Activated B cell treated with CpG ODN at 0.5 μM for 24 hours (primary cell): ENCODE results near the gene ZNF521. TPM values are rescaled to one million over a fixed set of nuclear protein-coding genes. Genes with fewer than 3 reads are reported as not detected.

Experiments
- ATAC-seq: fragments of 200-7000 bp; cut with Tn5 transposase; one replicate; pipeline ENCODE4 v1.10.0; 2021; ENCODE audit warnings: low read depth, mild to moderate bottlenecking, moderate library complexity
- CTCF ChIA-PET: fragments of 350-600 bp; sonication (Branson Sonifier 250); formaldehyde crosslinking; loops from one replicate; lab custom pipeline; 2021; ENCODE audit warnings: antibody characterized with exemption; lab: Charles Lee
- POLR2A ChIA-PET: fragments of 350-600 bp; sonication (Branson Sonifier 250); formaldehyde crosslinking; loops from one replicate; lab custom pipeline; 2021; ENCODE audit warnings: antibody characterized with exemption; lab: Charles Lee
- DNase-seq: peaks from one replicate; pipeline ENCODE4 v3.0.0; 2022
- H3K27ac Mint-ChIP-seq: one replicate; pipeline ENCODE4 v1.8.0; 2020; ENCODE audit warnings: mixed read lengths
- H3K27me3 Mint-ChIP-seq: one replicate; pipeline ENCODE4 v1.8.0; 2021; ENCODE audit warnings: mixed read lengths
- H3K36me3 Mint-ChIP-seq: one replicate; pipeline ENCODE4 v1.8.0; 2021; ENCODE audit warnings: low read depth, mixed read lengths
- H3K4me1 Mint-ChIP-seq: one replicate; pipeline ENCODE4 v1.8.0; 2021; ENCODE audit warnings: mixed read lengths
- H3K4me3 Mint-ChIP-seq: one replicate; pipeline ENCODE4 v1.8.0; 2020; ENCODE audit warnings: mild to moderate bottlenecking, mixed read lengths
- H3K9me3 Mint-ChIP-seq: one replicate; pipeline ENCODE4 v1.8.0; 2020; ENCODE audit warnings: mixed read lengths
- intact Hi-C: fragments of 100-400 bp; cut with micrococcal nuclease; formaldehyde crosslinking; loops from one replicate; pipeline ENCODE4 v1.15.1; 2024
- total RNA-seq: library from RNA; stranded (reverse); gene quantifications from 2 replicates; pipeline ENCODE4 v1.2.3, GENCODE V29; 2022
- TF ChIP-seq, protein P1 (sequence below): fragments of 200-600 bp; IDR thresholded peaks from one replicate; pipeline ENCODE4 v1.8.0; 2022; ENCODE audit warnings: antibody characterized with exemption, mild to moderate bottlenecking

ZNF521 gene
- total RNA-seq, 1 donor from 2014 or later: 0.16 TPM

- Mint-ChIP-seq H3K9me3 (no peaks in the 10 kb centered on the region), H3K4me1 (no peaks in the 10 kb centered on the region), H3K4me3 (no peak overlapping the region), H3K36me3 (no peaks in the 10 kb centered on the region), H3K27ac (no peak overlapping the region), H3K27me3 (peaks cover 4% of the 10 kb centered on the region)
- TF ChIP-seq, protein P1, sequence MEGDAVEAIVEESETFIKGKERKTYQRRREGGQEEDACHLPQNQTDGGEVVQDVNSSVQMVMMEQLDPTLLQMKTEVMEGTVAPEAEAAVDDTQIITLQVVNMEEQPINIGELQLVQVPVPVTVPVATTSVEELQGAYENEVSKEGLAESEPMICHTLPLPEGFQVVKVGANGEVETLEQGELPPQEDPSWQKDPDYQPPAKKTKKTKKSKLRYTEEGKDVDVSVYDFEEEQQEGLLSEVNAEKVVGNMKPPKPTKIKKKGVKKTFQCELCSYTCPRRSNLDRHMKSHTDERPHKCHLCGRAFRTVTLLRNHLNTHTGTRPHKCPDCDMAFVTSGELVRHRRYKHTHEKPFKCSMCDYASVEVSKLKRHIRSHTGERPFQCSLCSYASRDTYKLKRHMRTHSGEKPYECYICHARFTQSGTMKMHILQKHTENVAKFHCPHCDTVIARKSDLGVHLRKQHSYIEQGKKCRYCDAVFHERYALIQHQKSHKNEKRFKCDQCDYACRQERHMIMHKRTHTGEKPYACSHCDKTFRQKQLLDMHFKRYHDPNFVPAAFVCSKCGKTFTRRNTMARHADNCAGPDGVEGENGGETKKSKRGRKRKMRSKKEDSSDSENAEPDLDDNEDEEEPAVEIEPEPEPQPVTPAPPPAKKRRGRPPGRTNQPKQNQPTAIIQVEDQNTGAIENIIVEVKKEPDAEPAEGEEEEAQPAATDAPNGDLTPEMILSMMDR: no peak
- ChIA-PET POLR2A (no interaction called here), CTCF (no interaction called here)
- no peak for ATAC-seq
- intact Hi-C loops: no loop called here
- no peak for DNase-seq
These were observed 108.7 kb downstream of the ZNF521 start for GRCh38 chr18:25243257-25243656.

DNA sequence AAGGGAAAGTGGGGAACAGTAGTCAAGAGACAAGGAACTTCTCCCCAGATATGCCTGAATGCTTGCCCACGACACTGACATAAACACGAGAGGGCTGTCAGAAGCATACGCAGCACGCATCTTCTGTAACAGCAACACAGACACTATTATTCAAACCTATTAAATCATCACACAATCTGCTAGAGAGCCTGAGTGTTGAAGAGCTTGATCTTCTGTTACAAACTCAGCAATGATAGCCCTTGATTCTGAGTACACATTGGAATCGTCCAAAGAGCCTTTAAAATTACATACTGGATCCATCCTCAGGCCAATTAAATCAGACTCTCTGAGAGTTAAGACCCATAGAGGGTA lies 111.6 kb downstream of the ZNF521 start:
- ChIA-PET CTCF (no interaction called here), POLR2A (no interaction called here)
- Mint-ChIP-seq H3K4me3 (no peak overlapping the region), H3K27ac (no peak overlapping the region), H3K27me3 (peaks cover 4% of the 10 kb centered on the region), H3K4me1 (no peaks in the 10 kb centered on the region), H3K36me3 (no peaks in the 10 kb centered on the region), H3K9me3 (no peaks in the 10 kb centered on the region)
- DNase-seq: no peak
- no peak for ATAC-seq
- TF ChIP-seq, protein P1: no peak
- intact Hi-C loops: no loop called here

GRCh38 chr18:25239581-25240419 lies 112.2 kb downstream of the ZNF521 start:
- DNase-seq (no peak), ATAC-seq (no peak)
- Mint-ChIP-seq H3K27ac (no peak overlapping the region), H3K9me3 (no peaks in the 10 kb centered on the region), H3K27me3 (peaks cover 4% of the 10 kb centered on the region), H3K36me3 (no peaks in the 10 kb centered on the region), H3K4me1 (no peaks in the 10 kb centered on the region), H3K4me3 (no peak overlapping the region)
- POLR2A ChIA-PET: no interaction called here
- TF ChIP-seq, protein P1: no peak
- intact Hi-C loops: no loop called here
- CTCF ChIA-PET: interaction anchor here (0.5 kb wide), 1 partner anchor 660 kb away, joined by 3 read pairs; no protein-coding TSS in a partner anchor

DNA sequence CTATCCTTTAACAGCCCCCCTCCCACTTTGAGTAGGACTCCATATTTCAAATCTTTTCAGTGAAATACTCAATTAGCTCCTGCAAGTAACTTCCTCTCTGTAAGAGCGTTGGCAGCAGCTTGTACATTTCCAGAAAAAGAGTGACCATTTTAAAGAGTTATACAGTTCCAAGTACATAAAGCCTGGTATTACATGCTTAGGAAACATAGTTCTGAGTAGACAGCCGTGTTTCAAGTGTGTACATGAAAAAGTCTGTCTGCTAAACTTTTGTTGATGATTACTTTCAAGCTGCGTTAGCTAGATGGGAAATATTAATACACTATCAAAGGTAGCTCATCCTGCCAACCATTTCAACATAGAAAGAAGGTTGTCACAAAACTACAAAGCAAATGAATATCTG lies 112.8 kb downstream of the ZNF521 start:
- ChIA-PET POLR2A (no interaction called here), CTCF (interaction anchor here (0.5 kb wide), 1 partner anchor 660 kb away, joined by 3 read pairs; no protein-coding TSS in a partner anchor)
- H3K27ac Mint-ChIP-seq: no peak overlapping the region
- intact Hi-C loops: no loop called here
- no peak for DNase-seq
- H3K4me1 Mint-ChIP-seq: no peaks in the 10 kb centered on the region
- ATAC-seq: no peak
- H3K4me3 Mint-ChIP-seq: no peak overlapping the region
- H3K27me3 Mint-ChIP-seq: peaks cover 4% of the 10 kb centered on the region
- no peaks in the 10 kb centered on the region for H3K36me3 Mint-ChIP-seq
- H3K9me3 Mint-ChIP-seq: no peaks in the 10 kb centered on the region
- TF ChIP-seq, protein P1: no peak

- no peak for ATAC-seq
- no peak overlapping the region for H3K4me3 Mint-ChIP-seq
- TF ChIP-seq, protein P1: no peak
These were observed 114.2 kb downstream of the ZNF521 start for GRCh38 chr18:25237571-25238267.

More at GRCh38 chr18:25237571-25238267, 114.2 kb downstream of the ZNF521 start:
- Mint-ChIP-seq H3K9me3 (no peaks in the 10 kb centered on the region), H3K4me1 (no peaks in the 10 kb centered on the region), H3K27ac (no peak overlapping the region), H3K27me3 (peaks cover 9% of the 10 kb centered on the region), H3K36me3 (no peaks in the 10 kb centered on the region)
- CTCF ChIA-PET: no interaction called here
- POLR2A ChIA-PET: no interaction called here
- DNase-seq: no peak
- intact Hi-C loops: no loop called here
